Osteocyte (in vitro differentiated cells): Measurements from ENCODE around the gene CLDN11. TPM values are rescaled to one million over a fixed set of nuclear protein-coding genes. Genes with fewer than 3 reads are reported as not detected.

Source experiments
- DNase-seq: peaks from one replicate; pipeline ENCODE4 v3.0.0; 2021; ENCODE audit warnings: mixed read lengths; ENCODE audit not compliant: unreplicated experiment; ENCODE audit errors: extremely low spot score
- H3K27ac Mint-ChIP-seq: one replicate; pipeline ENCODE4 v1.8.0; 2021; ENCODE audit warnings: mild to moderate bottlenecking, mixed read lengths; ENCODE audit not compliant: unreplicated experiment
- H3K27me3 Mint-ChIP-seq: one replicate; pipeline ENCODE4 v1.8.0; 2021; ENCODE audit warnings: mixed read lengths; ENCODE audit not compliant: unreplicated experiment
- H3K36me3 Mint-ChIP-seq: one replicate; pipeline ENCODE4 v1.8.0; 2021; ENCODE audit warnings: mixed read lengths; ENCODE audit not compliant: unreplicated experiment
- H3K4me1 Mint-ChIP-seq: one replicate; pipeline ENCODE4 v1.8.0; 2021; ENCODE audit warnings: mixed read lengths; ENCODE audit not compliant: unreplicated experiment
- H3K4me3 Mint-ChIP-seq: one replicate; pipeline ENCODE4 v1.8.0; 2021; ENCODE audit warnings: mild to moderate bottlenecking, moderate library complexity, mixed read lengths; ENCODE audit not compliant: unreplicated experiment
- H3K9me3 Mint-ChIP-seq: one replicate; pipeline ENCODE4 v1.8.0; 2021; ENCODE audit warnings: mixed read lengths; ENCODE audit not compliant: unreplicated experiment
- total RNA-seq: library from RNA; stranded (reverse); gene quantifications from 2 replicates; pipeline ENCODE4 v1.2.1, GENCODE V29; 2021
- TF ChIP-seq, protein P1 (sequence below): fragments of 200-600 bp; sonication (generic); IDR thresholded peaks from 2 replicates; pipeline ENCODE4 v1.5.0; 2021; ENCODE audit warnings: antibody characterized with exemption, mild to moderate bottlenecking, moderate library complexity

Gene CLDN11
- total RNA-seq, 1 donor from 2014 or later, result 13.8 TPM

DNA sequence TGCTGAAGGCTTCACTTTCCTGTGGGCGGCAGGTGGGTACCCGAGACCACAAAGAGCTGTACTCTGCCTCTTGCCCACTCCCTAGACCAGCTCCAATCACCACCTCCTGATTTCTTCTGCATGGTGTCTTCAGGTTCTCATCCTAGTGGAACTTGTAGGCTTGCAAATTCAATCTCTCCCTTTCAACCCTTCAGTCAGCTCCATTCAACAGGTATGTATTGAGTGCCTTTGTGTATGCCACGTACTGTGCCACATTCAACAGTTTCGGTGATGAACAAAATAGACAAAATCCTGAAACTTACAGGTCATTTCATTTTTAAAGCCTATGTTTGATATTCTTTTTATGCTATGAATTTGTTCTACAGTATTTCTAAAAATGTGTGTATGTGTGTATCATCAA lies 5.4 kb upstream of the CLDN11 start:
- no peak overlapping the region for H3K27ac Mint-ChIP-seq
- H3K9me3 Mint-ChIP-seq, result no peaks in the 10 kb centered on the region
- H3K36me3 Mint-ChIP-seq, result peaks cover 2% of the 10 kb centered on the region
- peaks cover 11% of the 10 kb centered on the region for H3K4me1 Mint-ChIP-seq
- TF ChIP-seq, protein P1, sequence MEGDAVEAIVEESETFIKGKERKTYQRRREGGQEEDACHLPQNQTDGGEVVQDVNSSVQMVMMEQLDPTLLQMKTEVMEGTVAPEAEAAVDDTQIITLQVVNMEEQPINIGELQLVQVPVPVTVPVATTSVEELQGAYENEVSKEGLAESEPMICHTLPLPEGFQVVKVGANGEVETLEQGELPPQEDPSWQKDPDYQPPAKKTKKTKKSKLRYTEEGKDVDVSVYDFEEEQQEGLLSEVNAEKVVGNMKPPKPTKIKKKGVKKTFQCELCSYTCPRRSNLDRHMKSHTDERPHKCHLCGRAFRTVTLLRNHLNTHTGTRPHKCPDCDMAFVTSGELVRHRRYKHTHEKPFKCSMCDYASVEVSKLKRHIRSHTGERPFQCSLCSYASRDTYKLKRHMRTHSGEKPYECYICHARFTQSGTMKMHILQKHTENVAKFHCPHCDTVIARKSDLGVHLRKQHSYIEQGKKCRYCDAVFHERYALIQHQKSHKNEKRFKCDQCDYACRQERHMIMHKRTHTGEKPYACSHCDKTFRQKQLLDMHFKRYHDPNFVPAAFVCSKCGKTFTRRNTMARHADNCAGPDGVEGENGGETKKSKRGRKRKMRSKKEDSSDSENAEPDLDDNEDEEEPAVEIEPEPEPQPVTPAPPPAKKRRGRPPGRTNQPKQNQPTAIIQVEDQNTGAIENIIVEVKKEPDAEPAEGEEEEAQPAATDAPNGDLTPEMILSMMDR, result no peak
- peaks cover 1% of the 10 kb centered on the region for H3K27me3 Mint-ChIP-seq
- H3K4me3 Mint-ChIP-seq, result no peak overlapping the region
- DNase-seq, result no peak

DNA sequence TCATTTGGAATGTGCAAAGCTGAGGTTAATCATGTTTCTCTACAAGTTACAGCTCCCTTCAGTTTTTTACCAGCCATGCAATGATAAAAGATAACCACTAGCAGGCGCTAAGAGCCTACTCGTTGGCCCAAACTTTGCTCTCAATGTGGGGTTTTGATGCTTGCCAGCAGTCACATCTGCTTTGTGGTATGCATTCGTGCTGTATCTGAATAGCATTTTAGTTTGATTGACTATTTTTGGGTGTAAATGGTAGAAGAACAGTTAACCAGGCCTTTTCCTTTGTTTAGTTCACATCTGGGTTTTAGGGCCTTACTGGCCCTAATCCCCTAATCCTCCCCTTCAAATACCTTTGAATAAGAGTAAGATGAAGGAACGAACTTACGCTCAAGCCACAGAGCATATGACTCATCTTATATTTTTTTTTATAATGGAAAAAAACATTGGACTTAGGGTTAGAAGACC lies 4.4 kb upstream of the CLDN11 start:
- Mint-ChIP-seq H3K36me3 (peaks cover 3% of the 10 kb centered on the region), H3K4me3 (no peak overlapping the region), H3K27me3 (peaks cover 2% of the 10 kb centered on the region), H3K27ac (no peak overlapping the region), H3K9me3 (no peaks in the 10 kb centered on the region), H3K4me1 (peaks cover 12% of the 10 kb centered on the region)
- DNase-seq, result no peak
- TF ChIP-seq, protein P1, result peak; percentile 97

DNA sequence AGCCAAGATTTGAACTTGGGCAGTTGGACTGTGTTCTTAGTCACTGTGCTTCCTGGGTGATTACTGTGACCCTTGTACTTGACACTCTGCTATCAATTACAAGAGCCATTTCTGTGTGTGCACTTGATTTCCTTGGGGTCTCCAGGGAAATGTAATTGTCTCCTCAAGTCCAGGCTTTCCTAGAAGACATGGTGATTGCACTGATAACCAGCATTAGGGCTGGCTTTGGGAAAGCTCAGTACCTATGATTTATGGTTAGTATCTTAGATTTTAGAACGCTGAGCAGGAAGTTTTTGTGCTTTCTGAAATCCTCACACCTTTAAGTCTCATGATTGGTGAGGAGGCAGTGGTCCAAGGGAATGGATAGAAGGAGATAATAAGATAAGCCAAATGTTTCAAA lies 1.6 kb upstream of the CLDN11 start:
- no peak overlapping the region for H3K27ac Mint-ChIP-seq
- H3K27me3 Mint-ChIP-seq, result peaks cover 2% of the 10 kb centered on the region

DNA sequence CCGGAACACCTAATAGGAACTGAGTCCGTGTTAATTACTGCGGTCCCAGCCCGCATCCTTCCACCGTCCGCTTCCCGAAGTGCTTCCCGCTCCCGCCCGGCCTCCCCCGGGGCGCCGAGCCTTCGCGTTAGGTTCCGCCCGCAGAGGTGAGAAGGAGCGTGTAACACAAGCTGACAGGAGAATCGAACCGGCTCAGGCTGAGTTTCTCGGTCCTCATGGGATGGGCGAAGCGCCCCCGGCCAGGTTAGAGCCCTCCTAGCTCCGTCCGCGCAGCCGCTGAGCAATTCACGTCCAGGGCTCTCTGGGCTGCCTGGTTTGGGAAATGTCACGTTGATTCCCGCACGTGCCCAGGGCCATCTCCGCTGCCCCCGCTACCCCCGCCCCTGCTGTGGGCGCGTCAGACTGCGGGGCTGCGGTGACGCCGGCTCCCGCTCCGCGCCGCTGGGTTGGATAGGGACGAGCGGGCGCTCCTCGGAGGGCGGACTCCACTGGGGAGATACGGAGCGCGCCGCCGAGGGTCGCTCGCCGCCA lies 954 bp downstream of the CLDN11 start:
- Mint-ChIP-seq H3K27ac (no peak overlapping the region), H3K9me3 (no peaks in the 10 kb centered on the region), H3K4me1 (peaks cover 8% of the 10 kb centered on the region), H3K4me3 (no peak overlapping the region), H3K27me3 (peaks cover 2% of the 10 kb centered on the region), H3K36me3 (peaks cover 11% of the 10 kb centered on the region)
- DNase-seq, result no peak
- TF ChIP-seq, protein P1, result no peak

More for the DNA sequence above, 1.6 kb upstream of the CLDN11 start:
- no peak for DNase-seq
- H3K9me3 Mint-ChIP-seq, result no peaks in the 10 kb centered on the region
- peaks cover 3% of the 10 kb centered on the region for H3K36me3 Mint-ChIP-seq
- no peak overlapping the region for H3K4me3 Mint-ChIP-seq
- peaks cover 16% of the 10 kb centered on the region for H3K4me1 Mint-ChIP-seq
- TF ChIP-seq, protein P1, result no peak

DNA sequence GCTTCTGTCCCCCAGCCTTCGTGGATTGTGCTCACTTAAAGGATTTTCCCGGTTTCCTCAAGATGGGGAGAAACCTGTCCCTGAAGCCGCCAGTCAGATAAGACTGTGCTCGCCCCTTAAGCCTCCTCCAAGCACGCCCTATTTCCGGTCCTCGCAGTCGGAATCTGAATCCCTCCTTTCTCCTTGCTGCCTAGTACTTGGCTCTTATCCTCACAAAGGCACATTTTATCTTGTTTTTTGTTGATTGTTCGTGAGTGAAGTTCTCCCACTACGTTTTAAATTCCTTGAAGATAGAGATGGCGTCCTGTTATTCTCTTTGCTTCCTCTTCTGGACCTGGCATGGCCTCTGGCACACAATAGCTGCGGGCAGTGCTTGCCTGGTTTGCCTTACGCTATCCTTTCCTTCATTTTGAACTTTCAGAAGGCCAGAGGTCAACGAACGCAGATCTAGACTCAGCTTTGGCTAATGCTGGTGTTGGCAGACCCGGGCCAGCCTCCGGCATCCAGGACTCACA lies 1.7 kb downstream of the CLDN11 start:
- peaks cover 2% of the 10 kb centered on the region for H3K27me3 Mint-ChIP-seq
- TF ChIP-seq, protein P1, result no peak
- DNase-seq, result no peak
- peaks cover 7% of the 10 kb centered on the region for H3K4me1 Mint-ChIP-seq
- peaks cover 11% of the 10 kb centered on the region for H3K36me3 Mint-ChIP-seq
- peak overlapping the region; percentile 41 for H3K4me3 Mint-ChIP-seq
- no peak overlapping the region for H3K27ac Mint-ChIP-seq
- H3K9me3 Mint-ChIP-seq, result no peaks in the 10 kb centered on the region
